Measurements from ENCODE around the gene PNPLA7. TPM values are rescaled to one million over a fixed set of nuclear protein-coding genes. Genes with fewer than 3 reads are reported as not detected.
A peak's percentile ranks its signal among the peaks of the same experiment; 100 is the strongest.

Gene PNPLA7
- total and polyA plus RNA-seq, 2 of the 4 experiments (the other 2 are of a cell fraction): under 0.01 to 0.89 TPM

GRCh38 chr9:137410891-137411249 is 139.3 kb downstream of the PNPLA7 start:
- Histone ChIP-seq H3K27ac (ENCODE audit: insufficient read depth, low read length) (peak overlapping the region; percentile 66), H4K5ac (ENCODE audit: low read depth, low read length) (peak overlapping the region; percentile 72), H2BK120ac (ENCODE audit: low read depth, low read length) (peak overlapping the region; percentile 73), H2BK5ac (ENCODE audit: low read depth, low read length, poor library complexity, severe bottlenecking) (peak overlapping the region; percentile 49), H3K56ac (ENCODE audit: extremely low read depth, insufficient read depth, low read length) (no peak overlapping the region), H3K27me3 (ENCODE audit: control insufficient read depth, insufficient read depth, low read length) (no peaks in the 10 kb centered on the region), H4K91ac (ENCODE audit: insufficient read depth, low read depth, low read length) (peak overlapping the region; percentile 88), H4K20me1 (ENCODE audit: insufficient read depth, low read length) (no peaks in the 10 kb centered on the region), H3K9ac (ENCODE audit: low read depth, low read length) (no peak overlapping the region), H3K79me1 (ENCODE audit: low read depth in 1 of 2, low read length in 2 of 2) (peaks cover 15 to 40% of the 10 kb centered on the region in 2 experiments; a peak in 3 of 4 replicates), H3K9me1 (ENCODE audit: insufficient read depth, low read length) (peaks cover 12% of the 10 kb centered on the region), H2BK20ac (ENCODE audit: low read depth, low read length) (peak overlapping the region; percentile 55; the same call in 1 of the 2 replicates), H2BK15ac (ENCODE audit: low read depth, low read length) (peak overlapping the region; percentile 49; the same call in 1 of the 3 replicates), H3K4me3 (ENCODE audit: insufficient read depth, low read depth, low read length) (no peak overlapping the region), H2AK5ac (ENCODE audit: low read depth, low read length) (peak overlapping the region; percentile 86), H3K36me3 (ENCODE audit: control insufficient read depth, insufficient read depth, low read length) (no peaks in the 10 kb centered on the region), H2AK9ac (replicated peaks; ENCODE audit: low read depth, low read length, poor library complexity) (peak overlapping the region; percentile 77), H3K4me2 (ENCODE audit: low read depth, low read length) (no peak overlapping the region; the same call in 1 of the 2 replicates), H3K14ac (replicated peaks; ENCODE audit: low read depth, low read length) (peak overlapping the region; percentile 50), H3K23ac (ENCODE audit: low read depth, low read length) (no peak overlapping the region), H3K9me3 (ENCODE audit: control insufficient read depth, insufficient read depth, low read length) (no peaks in the 10 kb centered on the region), H4K8ac (ENCODE audit: low read depth in 2 of 2, low read length in 2 of 2) (peak overlapping the region in 1 of 2 experiments; percentile 55; a peak in 2 of 4 replicates), H3K4me1 (ENCODE audit: control insufficient read depth, insufficient read depth, low read length) (peaks cover 29% of the 10 kb centered on the region), H2AFZ (replicated peaks; ENCODE audit: low read length, poor library complexity) (peak overlapping the region; percentile 40), H3K4ac (ENCODE audit: low read depth, low read length) (peak overlapping the region; percentile 90), H3K18ac (ENCODE audit: low read depth, low read length) (peak overlapping the region; percentile 56; the same call in 1 of the 2 replicates)
- dilution Hi-C loops (cut with HindIII; ENCODE audit: low sequenced_read_pairs, unreplicated experiment) (no loop called here), intact Hi-C loops (cut with micrococcal nuclease) (no loop called here), in situ Hi-C loops (cut with MboI; ENCODE audit: low sequenced_read_pairs) (no loop called here)
- TF ChIP-seq FOS (IDR thresholded peaks at IDR 0.05; ENCODE audit: low read depth, low read length) (no peak), NFE2L2 (IDR thresholded peaks at IDR 0.05; ENCODE audit: low read depth, low read length) (no peak), USF2 (IDR thresholded peaks at IDR 0.05; ENCODE audit: low read depth, low read length) (no peak), RCOR1 (IDR thresholded peaks at IDR 0.05; ENCODE audit: insufficient replicate concordance, low read length) (no peak), ELK1 (IDR thresholded peaks at IDR 0.05; ENCODE audit: borderline replicate concordance, low read depth, low read length) (no peak), RFX5 (IDR thresholded peaks at IDR 0.05; ENCODE audit: low read depth, low read length) (no peak)
- CTCF ChIA-PET: no interaction called here
- no peak for DNase-seq
- POLR2A ChIA-PET (ENCODE audit: unreplicated experiment): no interaction called here
- 91% methylated on average over 9 of the region's 15 CpGs; no CpG with 5 or more reads in 1 of the 2 experiments for WGBS, 2 experiments (ENCODE audit: extremely low coverage in 2 of 2, insufficient read length in 1 of 2)
- ATAC-seq (ENCODE audit: low read depth): no peak
- BruUV-seq (replicated peaks): no TSS peak

All from IMR-90 (cell line).